PC-9 (cell line): ENCODE results near the gene CAPN7. TPM values are rescaled to one million over a fixed set of nuclear protein-coding genes. Genes with fewer than 3 reads are reported as not detected.

Source experiments
- BruUV-seq: library from RNA; stranded (reverse); fragments of 400-500 nt; replicated peaks from 2 replicates; lab custom pipeline; 2021; lab: Mats Ljungman, UMichigan
- CTCF ChIA-PET: fragments of 300-600 bp; sonication (Branson Sonifier 250); formaldehyde crosslinking; loops from one replicate; lab custom pipeline; 2022; ENCODE audit warnings: antibody characterized with exemption; lab: Charles Lee
- POLR2A ChIA-PET: fragments of 300-600 bp; sonication (Branson Sonifier 250); formaldehyde crosslinking; loops from one replicate; lab custom pipeline; 2022; ENCODE audit warnings: antibody characterized with exemption; ENCODE audit not compliant: unreplicated experiment; lab: Charles Lee
- DNase-seq, 2 experiments: peaks; one replicate each; pipeline versions ENCODE4 v3.0.0 to v3.0.0-alpha.2; 2015 to 2022; ENCODE audit warnings: mixed read lengths in 1 of 2
- H2AFZ ChIP-seq: fragments of 200-600 bp; sonication (generic); 2 replicates; pipeline ENCODE4 v1.8.1; 2017; ENCODE audit warnings: antibody characterized with exemption
- H3F3A ChIP-seq: fragments of 200-600 bp; sonication (generic); 2 replicates; pipeline ENCODE4 v1.8.1; 2017; ENCODE audit warnings: antibody characterized with exemption, mild to moderate bottlenecking, low read depth; ENCODE audit not compliant: insufficient read depth
- H3K27ac ChIP-seq: fragments of 200-600 bp; sonication (generic); 2 replicates; pipeline ENCODE4 v1.6.1; 2016; ENCODE audit warnings: mixed run types
- H3K27me3 ChIP-seq: fragments of 200-600 bp; sonication (generic); 2 replicates; pipeline ENCODE4 v1.6.1; 2016; ENCODE audit warnings: low read depth, mixed run types; ENCODE audit not compliant: insufficient read depth
- H3K36me3 ChIP-seq: fragments of 200-600 bp; sonication (generic); 2 replicates; pipeline ENCODE4 v1.6.1; 2016; ENCODE audit warnings: low read depth, mixed run types
- H3K4me1 ChIP-seq: fragments of 200-600 bp; sonication (generic); replicated peaks from 2 replicates; pipeline ENCODE4 v1.6.1; 2016; ENCODE audit warnings: mixed run types; ENCODE audit not compliant: insufficient read depth
- H3K4me2 ChIP-seq: fragments of 200-600 bp; sonication (generic); 2 replicates; pipeline ENCODE4 v1.6.1; 2017; ENCODE audit warnings: mixed run types
- H3K4me3 ChIP-seq: fragments of 200-600 bp; sonication (generic); 2 replicates; pipeline ENCODE4 v1.6.1; 2016; ENCODE audit warnings: mixed run types
- H3K79me2 ChIP-seq: fragments of 200-600 bp; sonication (generic); 2 replicates; pipeline ENCODE4 v1.6.1; 2017; ENCODE audit warnings: low read depth, mixed run types
- H3K9me2 ChIP-seq: fragments of 200-600 bp; sonication (generic); 2 replicates; pipeline ENCODE4 v1.8.1; 2017; ENCODE audit warnings: mild to moderate bottlenecking; ENCODE audit not compliant: insufficient read depth
- H3K9me3 ChIP-seq: fragments of 200-600 bp; sonication (generic); 2 replicates; pipeline ENCODE4 v1.8.1; 2016; ENCODE audit warnings: low read depth; ENCODE audit not compliant: insufficient read depth
- H4K20me1 ChIP-seq: fragments of 200-600 bp; sonication (generic); 2 replicates; pipeline ENCODE4 v1.8.1; 2017; ENCODE audit not compliant: insufficient read depth
- EZH2 ChIP-seq: fragments of 200-600 bp; sonication (generic); IDR thresholded peaks from 2 replicates; pipeline ENCODE4 v1.8.0; 2017; ENCODE audit warnings: antibody characterized with exemption, low read depth
- intact Hi-C: fragments of 100-400 bp; cut with micrococcal nuclease; formaldehyde crosslinking; loops from one replicate; pipeline ENCODE4 v1.10.0; 2022; ENCODE audit not compliant: unreplicated experiment
- total RNA-seq: library from RNA; stranded (reverse); gene quantifications from 2 replicates; pipeline ENCODE4 v1.2.3, GENCODE V29; 2021
- TF ChIP-seq, protein P1 (sequence below): fragments of 200-600 bp; sonication (generic); conservative IDR thresholded peaks from 2 replicates; pipeline ENCODE4 v1.6.1; 2017; ENCODE audit warnings: mixed run types, antibody characterized with exemption, mild to moderate bottlenecking, moderate library complexity

Gene CAPN7
- total RNA-seq, 1 experiment from 2014 or later: 28.5 TPM

DNA sequence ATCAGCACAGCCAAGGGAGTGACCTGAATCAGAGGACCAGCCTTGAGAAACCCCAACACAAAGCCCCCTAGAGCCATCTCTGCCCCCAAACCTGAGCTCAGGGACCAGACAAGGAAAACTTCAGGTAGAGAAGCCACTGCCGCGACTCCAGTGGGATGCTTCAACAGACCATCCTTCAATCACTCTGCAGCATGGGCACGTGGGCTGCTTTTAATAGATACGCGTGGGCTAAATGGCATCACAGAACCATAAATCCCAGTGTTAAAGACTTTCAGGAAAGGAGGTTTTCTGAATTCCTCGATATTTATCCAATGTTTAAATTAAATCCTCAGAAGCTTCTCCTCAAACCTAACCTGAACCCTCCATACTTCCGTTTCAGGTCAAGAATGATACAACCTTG lies 95.7 kb downstream of the CAPN7 start:
- no peak overlapping the region for H2AFZ ChIP-seq
- H3F3A ChIP-seq: peaks cover 19% of the 10 kb centered on the region
- H3K79me2 ChIP-seq: peaks cover 35% of the 10 kb centered on the region
- BruUV-seq: no TSS peak
- H3K4me3 ChIP-seq: no peak overlapping the region
- no peaks in the 10 kb centered on the region for H3K9me3 ChIP-seq
- ChIA-PET CTCF (interaction anchor here (0.7 kb wide), 1 partner anchor 24 kb away, joined by 3 read pairs; no protein-coding TSS in a partner anchor), POLR2A (no interaction called here)
- H3K27ac ChIP-seq: 0 out of 2 replicates have a peak overlapping the region, but pooled peaks have one; percentile 40
- no peak for TF ChIP-seq EZH2
- TF ChIP-seq, protein P1, sequence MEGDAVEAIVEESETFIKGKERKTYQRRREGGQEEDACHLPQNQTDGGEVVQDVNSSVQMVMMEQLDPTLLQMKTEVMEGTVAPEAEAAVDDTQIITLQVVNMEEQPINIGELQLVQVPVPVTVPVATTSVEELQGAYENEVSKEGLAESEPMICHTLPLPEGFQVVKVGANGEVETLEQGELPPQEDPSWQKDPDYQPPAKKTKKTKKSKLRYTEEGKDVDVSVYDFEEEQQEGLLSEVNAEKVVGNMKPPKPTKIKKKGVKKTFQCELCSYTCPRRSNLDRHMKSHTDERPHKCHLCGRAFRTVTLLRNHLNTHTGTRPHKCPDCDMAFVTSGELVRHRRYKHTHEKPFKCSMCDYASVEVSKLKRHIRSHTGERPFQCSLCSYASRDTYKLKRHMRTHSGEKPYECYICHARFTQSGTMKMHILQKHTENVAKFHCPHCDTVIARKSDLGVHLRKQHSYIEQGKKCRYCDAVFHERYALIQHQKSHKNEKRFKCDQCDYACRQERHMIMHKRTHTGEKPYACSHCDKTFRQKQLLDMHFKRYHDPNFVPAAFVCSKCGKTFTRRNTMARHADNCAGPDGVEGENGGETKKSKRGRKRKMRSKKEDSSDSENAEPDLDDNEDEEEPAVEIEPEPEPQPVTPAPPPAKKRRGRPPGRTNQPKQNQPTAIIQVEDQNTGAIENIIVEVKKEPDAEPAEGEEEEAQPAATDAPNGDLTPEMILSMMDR: no peak
- intact Hi-C loops: no loop called here
- no peaks in the 10 kb centered on the region for H4K20me1 ChIP-seq
- peaks cover 18% of the 10 kb centered on the region for H3K4me1 ChIP-seq
- no peak overlapping the region for H3K4me2 ChIP-seq
- peaks cover 9% of the 10 kb centered on the region for H3K36me3 ChIP-seq
- DNase-seq: no peak
- no peaks in the 10 kb centered on the region for H3K9me2 ChIP-seq
- H3K27me3 ChIP-seq: no peaks in the 10 kb centered on the region

Other genes with a start within 250 kb of the CAPN7 start
- 47.8 and 53.3 TPM in 2 replicates for gene MRPS25, start 140.9 kb upstream of the CAPN7 start, total RNA-seq
- 20.6 and 20.7 TPM in 2 replicates for gene RBSN, start 107.1 kb upstream of the CAPN7 start, total RNA-seq
- 31.6 and 39.3 TPM in 2 replicates for gene SH3BP5, start 126.3 kb downstream of the CAPN7 start, total RNA-seq
- 14.2 and 17.2 TPM in 2 replicates for gene METTL6, start 221.3 kb downstream of the CAPN7 start, total RNA-seq
- gene EAF1, start 221.4 kb downstream of the CAPN7 start, total RNA-seq: 15.8 and 16.4 TPM in 2 replicates